K562 (cell line): Measurements from ENCODE around the gene IFNGR1. TPM values are rescaled to one million over a fixed set of nuclear protein-coding genes. Genes with fewer than 3 reads are reported as not detected.

Experiments
- ATAC-seq: fragments of 200-7000 bp; cut with Tn5 transposase; 3 replicates; pipeline ENCODE4 v1.9.1; 2020; ENCODE audit warnings: moderate library complexity
- BruUV-seq: library from RNA; stranded (reverse); fragments of 400-500 nt; replicated peaks from 2 replicates; lab custom pipeline; 2021; lab: Mats Ljungman, UMichigan
- CTCF ChIA-PET: fragments of 300-600 bp; formaldehyde crosslinking; extraction: SDS; loops from one replicate; lab custom pipeline; 2021; ENCODE audit warnings: low intra/inter-chr PET ratio; lab: Yijun Ruan, JAX
- POLR2A ChIA-PET: fragments of 300-600, 350-650 bp; sonication (Branson Sonifier 250); formaldehyde crosslinking; extraction: SDS; loops from one replicate; lab custom pipeline; 2021; ENCODE audit warnings: antibody characterized with exemption, inconsistent platforms; lab: Yijun Ruan, JAX
- DNase-seq, 4 experiments: peaks; one replicate each; pipeline versions ENCODE4 v3.0.0 to v3.0.0-alpha.2; 2011 to 2018; ENCODE audit warnings: low spot score in 3 of 4, mixed read lengths in 3 of 4; ENCODE audit errors: extremely low read depth in 1 of 4
- FAIRE-seq: peaks from 2 replicates; lab custom pipeline; 2011; peaks lifted over from hg19 to GRCh38; lab: Jason Lieb, UNC
- H2AFZ ChIP-seq: 2 replicates; pipeline ENCODE4 v1.6.0; 2011; ENCODE audit warnings: low read depth, low read length, control low read depth, inconsistent platforms
- H3K27ac ChIP-seq: fragments of 200-600 bp; 3 replicates; pipeline ENCODE4 v1.8.0; 2011; ENCODE audit warnings: low read depth, mild to moderate bottlenecking, control low read depth, inconsistent platforms, low read length, moderate library complexity, mixed read lengths; ENCODE audit errors: extremely low read depth
- H3K27me3 ChIP-seq, 2 experiments: fragments of 300-600 bp in 1 of 2; 2 replicates in 1 of 2; 3 replicates in 1 of 2; pipeline versions ENCODE4 v1.6.0 to v1.8.0; 2011; ENCODE audit warnings: inconsistent platforms in 2 of 2, low read length in 2 of 2, mild to moderate bottlenecking in 1 of 2, mixed read lengths in 1 of 2, moderate library complexity in 1 of 2; ENCODE audit not compliant: control insufficient read depth in 2 of 2, insufficient read depth in 2 of 2
- H3K36me3 ChIP-seq: fragments of 300-600 bp; 3 replicates; pipeline ENCODE4 v1.8.0; 2011; ENCODE audit warnings: mild to moderate bottlenecking, low read length, inconsistent platforms; ENCODE audit not compliant: control insufficient read depth, insufficient read depth
- H3K4me1 ChIP-seq, 2 experiments: fragments of 200-600 bp in 1 of 2; replicated peaks in 1 of 2; 2 replicates in 1 of 2; 3 replicates in 1 of 2; pipeline versions ENCODE4 v1.5.1 to v1.8.0; 2011; ENCODE audit warnings: inconsistent platforms in 2 of 2, low read length in 2 of 2, mild to moderate bottlenecking in 1 of 2, mixed read lengths in 1 of 2, moderate library complexity in 1 of 2; ENCODE audit not compliant: control insufficient read depth in 2 of 2, insufficient read depth in 2 of 2
- H3K4me2 ChIP-seq: 2 replicates; pipeline ENCODE4 v1.6.1; 2011; ENCODE audit warnings: low read length, control low read depth, inconsistent platforms, mixed read lengths; ENCODE audit not compliant: insufficient read depth
- H3K4me3 ChIP-seq: fragments of 200-600 bp; sonication (generic), shearing (Covaris generic); 2 replicates; pipeline ENCODE4 v1.5.1; 2016; ENCODE audit warnings: control low read depth, inconsistent platforms
- H3K79me2 ChIP-seq: fragments of 200-600 bp; 3 replicates; pipeline ENCODE4 v1.8.0; 2011; ENCODE audit warnings: low read length, inconsistent platforms; ENCODE audit not compliant: control insufficient read depth, insufficient read depth
- H3K9ac ChIP-seq, 2 experiments: 2 replicates each; pipeline versions ENCODE4 v1.6.0 to v1.6.1; 2011; ENCODE audit warnings: low read depth in 2 of 2, low read length in 2 of 2, control low read depth in 1 of 2, inconsistent platforms in 1 of 2, mild to moderate bottlenecking in 1 of 2, mixed read lengths in 1 of 2; ENCODE audit not compliant: insufficient read depth in 1 of 2
- H3K9me1 ChIP-seq: one replicate; pipeline ENCODE4 v1.6.0; 2011; ENCODE audit warnings: inconsistent platforms, mild to moderate bottlenecking, low read length, moderate library complexity; ENCODE audit not compliant: control insufficient read depth, insufficient read depth
- H3K9me3 ChIP-seq: replicated peaks from 2 replicates; pipeline ENCODE4 v1.5.1; 2011; ENCODE audit warnings: low read depth, low read length, inconsistent platforms; ENCODE audit not compliant: control insufficient read depth, insufficient read depth
- H4K20me1 ChIP-seq: replicated peaks from 2 replicates; pipeline ENCODE4 v1.6.1; 2011; ENCODE audit warnings: low read length, inconsistent platforms, mixed read lengths; ENCODE audit not compliant: control insufficient read depth, insufficient read depth
- E4F1 ChIP-seq: fragments of 250-450 bp; sonication (Bioruptor Pico); IDR thresholded peaks from 2 replicates; pipeline ENCODE4 v1.5.0; 2021; ENCODE audit warnings: mild to moderate bottlenecking, borderline replicate concordance
- ELF4 ChIP-seq: fragments of 450-650 bp; formaldehyde crosslinking; IDR thresholded peaks from 2 replicates; pipeline ENCODE4 v1.4.0; 2022; ENCODE audit warnings: missing genetic modification characterization
- ESRRB ChIP-seq: fragments of 250-450 bp; sonication (Bioruptor Pico); IDR thresholded peaks from 2 replicates; pipeline ENCODE4 v1.5.0; 2020; ENCODE audit warnings: mild to moderate bottlenecking, moderate library complexity, borderline replicate concordance
- ETV6 ChIP-seq, 3 experiments: fragments of 150-350 bp in 1 of 3; sonication (generic) in 1 of 3; formaldehyde crosslinking in 1 of 3; IDR thresholded peaks; 2 replicates each; pipeline versions ENCODE4 v1.6.1 to v1.8.0; 2014 to 2022; ENCODE audit warnings: borderline replicate concordance in 2 of 3, low read depth in 2 of 3, antibody characterized with exemption in 1 of 3, low read length in 1 of 3, mild to moderate bottlenecking in 1 of 3, missing genetic modification reagents in 1 of 3
- FOXP1 ChIP-seq: sonication (generic); formaldehyde crosslinking; IDR thresholded peaks from 2 replicates; pipeline ENCODE4 v1.8.0; 2022; ENCODE audit warnings: mild to moderate bottlenecking, missing genetic modification reagents
- KDM5B ChIP-seq: fragments of 200-600 bp; sonication (generic); IDR thresholded peaks from 2 replicates; pipeline ENCODE4 v1.6.1; 2012; ENCODE audit warnings: low read depth, mild to moderate bottlenecking, moderate library complexity, low read length, control low read depth, inconsistent platforms; ENCODE audit not compliant: insufficient replicate concordance
- MTA1 ChIP-seq: fragments of 450-650 bp; IDR thresholded peaks from 2 replicates; pipeline ENCODE4 v1.6.1; 2017; ENCODE audit warnings: borderline replicate concordance
- TARDBP ChIP-seq: fragments of 450-650 bp; IDR thresholded peaks from 2 replicates; pipeline ENCODE4 v1.6.1; 2016
- YBX1 ChIP-seq: fragments of 450-650 bp; IDR thresholded peaks from 2 replicates; pipeline ENCODE4 v1.7.1; 2016; ENCODE audit warnings: mild to moderate bottlenecking
- ZBTB49 ChIP-seq: sonication (generic); formaldehyde crosslinking; IDR thresholded peaks from 2 replicates; pipeline ENCODE4 v1.8.0; 2022; ENCODE audit warnings: missing genetic modification reagents, mild to moderate bottlenecking, borderline replicate concordance
- ZNF766 ChIP-seq: fragments of 200-800 bp; sonication (Bioruptor generic); conservative IDR thresholded peaks from 2 replicates; pipeline ENCODE4 v1.6.1; 2016; ENCODE audit warnings: missing genetic modification characterization, missing compliant biosample characterization
- WGBS: fragments of 100-300 bp; shearing (Covaris generic); methylation state at CpG from one replicate; pipeline ENCODE4 v1.1.6; 2016; ENCODE audit warnings: low coverage, mixed read lengths; ENCODE audit not compliant: insufficient coverage; ENCODE audit errors: missing lambda C conversion rate; 5-methylcytosine and 5-hydroxymethylcytosine counted together
- in situ Hi-C: fragments of 300-500 bp; cut with MboI; formaldehyde crosslinking; loops from 4 replicates; pipeline ENCODE4 v1.15.0; 2018; ENCODE audit warnings: inconsistent platforms, mixed read lengths
- intact Hi-C: fragments of 100-400 bp; cut with micrococcal nuclease; formaldehyde crosslinking; loops from 2 replicates; pipeline ENCODE4 v1.14.2; 2022
- polyA plus RNA-seq, 8 experiments: library from polyadenylated mRNA; depleted of rRNA in 4 of 8; stranded (reverse) in 5 of 8; unstranded in 3 of 8; fragments of >200 nt; fragmentation: Nextera tagmentation in 2 of 8; fragmentation: Illumina TruSeq in 1 of 8; extraction: Ambion mirVana in 2 of 8; extraction: Trizol in 1 of 8; gene quantifications; 2 replicates each; pipeline versions ENCODE4 v1.2.1 to v1.2.3, GENCODE V29; 2011 to 2014; ENCODE audit warnings: inconsistent platforms in 1 of 8, missing spikeins in 1 of 8
- total RNA-seq, 7 experiments: library from RNA; depleted of rRNA in 6 of 7; stranded (reverse); fragments of >200 nt in 6 of 7; fragmentation: Illumina TruSeq in 2 of 7; extraction: Trizol in 2 of 7; gene quantifications; 2 replicates each; pipeline versions ENCODE4 v1.2.1 to v1.2.3, GENCODE V29; 2011 to 2021; ENCODE audit warnings: low replicate concordance in 1 of 7

IFNGR1 gene
- total and polyA plus RNA-seq, 9 of the 15 experiments (the other 6 are each of a cell fraction or from before 2014, with no cell fraction given), result 14.7 to 47.0 (median 26.7) TPM

- no peak for TF ChIP-seq E4F1
These were observed 11.4 kb upstream of the IFNGR1 start (continued) for GRCh38 chr6:137230547-137230946.

- no peak overlapping the region for H3K4me3 ChIP-seq
- no peaks in the 10 kb centered on the region for H3K79me2 ChIP-seq
- H3K9ac ChIP-seq, result no peak overlapping the region
- no peak overlapping the region for H3K27ac ChIP-seq
- H3K9me1 ChIP-seq, result no peaks in the 10 kb centered on the region
- 20% methylated on average over 3 of the region's 3 CpGs for WGBS
- no peak for ATAC-seq
- BruUV-seq, result no TSS peak
- H3K36me3 ChIP-seq, result no peaks in the 10 kb centered on the region
- no peak for FAIRE-seq
- CTCF ChIA-PET, result interaction anchor here (1.0 kb wide), 1 partner anchor 156 kb away, joined by 3 read pairs; no protein-coding TSS in a partner anchor
- intact Hi-C loops (no loop called here), in situ Hi-C loops (no loop called here)
- TF ChIP-seq ESRRB (no peak), MTA1 (no peak), FOXP1 (no peak), ZNF766 (CRISPR knock-in tag) (no peak), KDM5B (no peak), ELF4 (no peak), YBX1 (no peak), TARDBP (no peak), ETV6 (IDR thresholded peaks at IDR 0.05; ENCODE audit: borderline replicate concordance in 1 of 2, low read depth in 2 of 2, low read length in 1 of 2) (no peak), ETV6 (CRISPR knock-in tag; IDR thresholded peaks at IDR 0.05; ENCODE audit: borderline replicate concordance) (no peak), ZBTB49 (CRISPR knock-in tag) (no peak)
- H4K20me1 ChIP-seq, result no peaks in the 10 kb centered on the region
- no peak overlapping the region for H2AFZ ChIP-seq
- POLR2A ChIA-PET, result interaction anchor here (1.7 kb wide), 1 partner anchor 11 kb away, joined by 7 read pairs; no protein-coding TSS in a partner anchor
- peaks cover 6 to 26% of the 10 kb centered on the region in 2 experiments; a peak in 4 of 5 replicates for H3K4me1 ChIP-seq
- peaks cover 0 to 11% of the 10 kb centered on the region in 2 experiments; a peak in 3 of 5 replicates for H3K27me3 ChIP-seq
- no peaks in the 10 kb centered on the region for H3K9me3 ChIP-seq
- no peak overlapping the region for H3K4me2 ChIP-seq
- no peak for DNase-seq
These were observed 10.0 kb upstream of the IFNGR1 start for GRCh38 chr6:137229075-137229759.
